K562 (cell line): Measurements from ENCODE around the gene ALDH1A3. TPM values are rescaled to one million over a fixed set of nuclear protein-coding genes. Genes with fewer than 3 reads are reported as not detected.

Experiments used
- EHMT2 ChIP-seq: fragments of 450-650 bp; IDR thresholded peaks from 2 replicates; pipeline ENCODE4 v1.6.1; 2018; ENCODE audit warnings: antibody characterized with exemption
- NCOA6 ChIP-seq: fragments of 450-650 bp; IDR thresholded peaks from 2 replicates; pipeline ENCODE4 v1.6.1; 2017; ENCODE audit warnings: mild to moderate bottlenecking
- PRMT5 ChIP-seq: sonication (generic); formaldehyde crosslinking; IDR thresholded peaks from 2 replicates; pipeline ENCODE4 v1.5.0; 2020; ENCODE audit warnings: missing genetic modification reagents
- RAD21 ChIP-seq, 2 experiments: fragments of 250-450 bp in 1 of 2; fragments of 450-650 bp in 1 of 2; sonication (Bioruptor Pico) in 1 of 2; formaldehyde crosslinking in 1 of 2; IDR thresholded peaks in 1 of 2; conservative IDR thresholded peaks in 1 of 2; 2 replicates each; pipeline versions ENCODE4 v1.4.0 to v1.8.0; 2020 to 2022; ENCODE audit warnings: mild to moderate bottlenecking in 2 of 2, moderate library complexity in 1 of 2
- ZNF232 ChIP-seq: sonication (generic); formaldehyde crosslinking; IDR thresholded peaks from 2 replicates; pipeline ENCODE4 v1.8.0; 2022; ENCODE audit warnings: mild to moderate bottlenecking, missing genetic modification reagents
- polyA plus RNA-seq, 8 experiments: library from polyadenylated mRNA; depleted of rRNA in 4 of 8; stranded (reverse) in 5 of 8; unstranded in 3 of 8; fragments of >200 nt; fragmentation: Nextera tagmentation in 2 of 8; fragmentation: Illumina TruSeq in 1 of 8; extraction: Ambion mirVana in 2 of 8; extraction: Trizol in 1 of 8; gene quantifications; 2 replicates each; pipeline versions ENCODE4 v1.2.1 to v1.2.3, GENCODE V29; 2011 to 2014; ENCODE audit warnings: inconsistent platforms in 1 of 8, missing spikeins in 1 of 8
- total RNA-seq, 7 experiments: library from RNA; depleted of rRNA in 6 of 7; stranded (reverse); fragments of >200 nt in 6 of 7; fragmentation: Illumina TruSeq in 2 of 7; extraction: Trizol in 2 of 7; gene quantifications; 2 replicates each; pipeline versions ENCODE4 v1.2.1 to v1.2.3, GENCODE V29; 2011 to 2021; ENCODE audit warnings: low replicate concordance in 1 of 7
- TF ChIP-seq, protein P1 (sequence below): sonication (generic); formaldehyde crosslinking; IDR thresholded peaks from 2 replicates; pipeline ENCODE4 v1.9.0; 2022; ENCODE audit warnings: mild to moderate bottlenecking, missing genetic modification reagents
- TF ChIP-seq, protein P2 (sequence below), 2 experiments: IDR thresholded peaks; 2 replicates each; pipeline ENCODE4 v1.6.1; 2011; ENCODE audit warnings: borderline replicate concordance in 1 of 2, control low read depth in 1 of 2, low read depth in 1 of 2, low read length in 1 of 2, mild to moderate bottlenecking in 1 of 2, mixed read lengths in 1 of 2, moderate library complexity in 1 of 2; ENCODE audit not compliant: insufficient read depth in 1 of 2, insufficient read length in 1 of 2, poor library complexity in 1 of 2, severe bottlenecking in 1 of 2; ENCODE audit errors: extremely low read depth in 1 of 2

Gene ALDH1A3
- total and polyA plus RNA-seq, 9 of the 15 experiments (the other 6 are each of a cell fraction or from before 2014, with no cell fraction given), result 0.38 TPM; not detected in 8

DNA sequence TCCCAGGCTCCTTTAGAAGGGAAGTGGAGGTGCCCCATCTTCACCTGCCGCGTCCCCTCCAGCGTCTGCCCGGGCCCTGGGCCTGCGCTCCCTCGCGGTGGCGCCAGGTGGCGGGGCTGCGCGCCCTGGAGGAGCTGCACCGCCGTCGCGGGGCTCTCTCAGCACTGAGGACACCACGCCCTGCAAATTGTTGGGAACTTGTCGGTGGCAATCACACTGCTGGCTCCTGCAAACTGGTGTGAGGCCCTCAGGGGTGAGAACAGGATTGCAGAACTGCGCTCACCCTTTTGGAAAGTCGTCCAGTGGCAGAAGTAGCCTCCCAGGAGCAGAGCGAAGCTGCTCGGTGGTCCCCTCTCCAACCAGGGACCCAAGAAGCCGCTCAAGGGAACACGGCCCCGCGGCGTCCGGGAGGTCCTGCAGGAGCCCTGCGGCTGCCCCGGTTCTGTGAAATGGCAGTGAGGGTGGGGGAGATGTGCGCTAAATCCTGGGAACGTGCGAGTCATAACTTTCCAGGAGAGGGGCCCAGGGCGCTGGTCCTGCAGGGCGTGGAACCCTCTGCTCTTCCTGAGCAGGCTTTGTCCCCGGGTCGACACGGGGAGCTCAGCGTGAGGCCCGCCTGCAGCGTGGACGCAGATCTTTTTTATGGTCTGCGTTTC is 38.5 kb downstream of the ALDH1A3 start (continued):
- no peak for TF ChIP-seq ZNF232 (CRISPR knock-in tag)
- TF ChIP-seq, protein P1, sequence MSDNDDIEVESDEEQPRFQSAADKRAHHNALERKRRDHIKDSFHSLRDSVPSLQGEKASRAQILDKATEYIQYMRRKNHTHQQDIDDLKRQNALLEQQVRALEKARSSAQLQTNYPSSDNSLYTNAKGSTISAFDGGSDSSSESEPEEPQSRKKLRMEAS (CRISPR knock-in tag), result peak; percentile 27; the same call in 1 of the 2 replicates
- 0 out of 2 replicates have a peak, but pooled peaks have one; percentile 37 for TF ChIP-seq NCOA6
- no peak for TF ChIP-seq EHMT2
- TF ChIP-seq, protein P2, sequence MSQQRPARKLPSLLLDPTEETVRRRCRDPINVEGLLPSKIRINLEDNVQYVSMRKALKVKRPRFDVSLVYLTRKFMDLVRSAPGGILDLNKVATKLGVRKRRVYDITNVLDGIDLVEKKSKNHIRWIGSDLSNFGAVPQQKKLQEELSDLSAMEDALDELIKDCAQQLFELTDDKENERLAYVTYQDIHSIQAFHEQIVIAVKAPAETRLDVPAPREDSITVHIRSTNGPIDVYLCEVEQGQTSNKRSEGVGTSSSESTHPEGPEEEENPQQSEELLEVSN (IDR thresholded peaks at IDR 0.05; ENCODE audit: borderline replicate concordance in 1 of 2, extremely low read depth in 1 of 2, insufficient read depth in 1 of 2, insufficient read length in 1 of 2, low read depth in 1 of 2, low read length in 1 of 2, poor library complexity in 1 of 2, severe bottlenecking in 1 of 2), result peak in 1 of 2 experiments; percentile 43
- TF ChIP-seq RAD21 (CRISPR knock-in tag; conservative IDR thresholded peaks at IDR 0.05 in 1 of 2, IDR thresholded peaks at IDR 0.05 in 1 of 2), result peak; percentile 44 to 73; a peak in 3 of 4 replicates
- TF ChIP-seq PRMT5 (CRISPR knock-in tag), result no peak
